DND-41 (cell line): ENCODE measurements around the gene ITGAE.

Source experiments
- ATAC-seq: fragments of 200-7000 bp; cut with Tn5 transposase; 3 replicates; pipeline ENCODE4 v1.9.1; 2021; ENCODE audit warnings: low read depth; ENCODE audit not compliant: insufficient read depth
- DNase-seq: peaks from one replicate; pipeline ENCODE4 v3.0.0-alpha.2; 2020
- H2AFZ ChIP-seq: 2 replicates; pipeline ENCODE4 v1.6.0; 2012; ENCODE audit warnings: low read depth, low read length
- H3K27ac ChIP-seq: 2 replicates; pipeline ENCODE4 v1.5.1; 2012; ENCODE audit warnings: low read length, inconsistent platforms
- H3K27me3 ChIP-seq: fragments of 200-600 bp; sonication (generic); 2 replicates; pipeline ENCODE4 v1.6.0; 2012; ENCODE audit warnings: low read length, mild to moderate bottlenecking, inconsistent platforms; ENCODE audit not compliant: insufficient read depth, poor library complexity
- H3K36me3 ChIP-seq: 2 replicates; pipeline ENCODE4 v1.5.1; 2012; ENCODE audit warnings: low read length, inconsistent platforms; ENCODE audit not compliant: insufficient read depth
- H3K4me1 ChIP-seq: 2 replicates; pipeline ENCODE4 v1.5.1; 2012; ENCODE audit warnings: mild to moderate bottlenecking, low read length; ENCODE audit not compliant: insufficient read depth
- H3K4me2 ChIP-seq: 2 replicates; pipeline ENCODE4 v1.6.0; 2012; ENCODE audit warnings: mild to moderate bottlenecking, moderate library complexity, low read length, inconsistent platforms; ENCODE audit not compliant: insufficient read depth
- H3K4me3 ChIP-seq, 2 experiments: fragments of 200-600 bp in 1 of 2; shearing (Covaris generic) in 1 of 2; 2 replicates each; pipeline ENCODE4 v1.5.1; 2012 to 2016; ENCODE audit warnings: inconsistent platforms in 2 of 2, low read length in 2 of 2, mild to moderate bottlenecking in 2 of 2, low read depth in 1 of 2, moderate library complexity in 1 of 2
- H3K79me2 ChIP-seq: 2 replicates; pipeline ENCODE4 v1.6.0; 2012; ENCODE audit warnings: low read length, inconsistent platforms; ENCODE audit not compliant: insufficient read depth
- H3K9ac ChIP-seq: 2 replicates; pipeline ENCODE4 v1.6.0; 2012; ENCODE audit warnings: low read depth, mild to moderate bottlenecking, inconsistent platforms, low read length, moderate library complexity
- H3K9me3 ChIP-seq: 2 replicates; pipeline ENCODE4 v1.5.1; 2012; ENCODE audit warnings: low read length, moderate library complexity, mild to moderate bottlenecking, inconsistent platforms; ENCODE audit not compliant: insufficient read depth, severe bottlenecking
- H4K20me1 ChIP-seq: 2 replicates; pipeline ENCODE4 v1.6.0; 2012; ENCODE audit warnings: low read length; ENCODE audit not compliant: insufficient read depth
- EZH2 ChIP-seq: IDR thresholded peaks from 3 replicates; pipeline ENCODE4 v1.6.1; 2012; ENCODE audit warnings: borderline replicate concordance, low read depth, mild to moderate bottlenecking, moderate library complexity, low read length, inconsistent platforms; ENCODE audit not compliant: severe bottlenecking
- TF ChIP-seq, protein P1 (sequence below): IDR thresholded peaks from 2 replicates; pipeline ENCODE4 v1.5.1; 2012; ENCODE audit warnings: borderline replicate concordance, low read length, moderate library complexity, mild to moderate bottlenecking; ENCODE audit not compliant: poor library complexity, severe bottlenecking; ENCODE audit errors: extremely low read depth

ITGAE gene

DNA sequence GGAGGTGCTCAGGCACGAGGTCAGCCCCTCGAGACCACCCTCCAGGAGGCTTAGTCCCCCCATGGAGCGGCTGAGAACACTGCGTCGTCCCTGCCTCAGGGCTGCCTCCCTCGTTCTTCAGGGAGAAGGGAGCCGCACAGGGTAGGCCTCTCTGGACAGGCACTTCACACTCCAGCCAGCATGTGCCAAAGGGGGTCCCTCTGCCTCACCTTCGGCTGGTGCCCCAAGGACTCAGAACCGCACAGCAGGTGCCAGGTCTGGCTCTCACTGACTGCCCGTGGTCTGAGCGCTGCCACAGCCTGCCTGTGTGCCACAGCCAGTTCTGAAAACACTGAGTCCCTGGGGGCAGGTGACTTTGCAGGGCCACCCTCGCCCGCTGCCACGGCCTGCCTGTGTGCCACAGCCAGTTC lies 112.1 kb downstream of the ITGAE start:
- H3K9me3 ChIP-seq, result no peaks in the 10 kb centered on the region
- ATAC-seq (0 out of 3 replicates have a peak, but pooled peaks have one; percentile 7), DNase-seq (no peak)
- H4K20me1 ChIP-seq, result no peaks in the 10 kb centered on the region
- H3K27ac ChIP-seq, result no peak overlapping the region
- TF ChIP-seq EZH2, result no peak
- TF ChIP-seq, protein P1, sequence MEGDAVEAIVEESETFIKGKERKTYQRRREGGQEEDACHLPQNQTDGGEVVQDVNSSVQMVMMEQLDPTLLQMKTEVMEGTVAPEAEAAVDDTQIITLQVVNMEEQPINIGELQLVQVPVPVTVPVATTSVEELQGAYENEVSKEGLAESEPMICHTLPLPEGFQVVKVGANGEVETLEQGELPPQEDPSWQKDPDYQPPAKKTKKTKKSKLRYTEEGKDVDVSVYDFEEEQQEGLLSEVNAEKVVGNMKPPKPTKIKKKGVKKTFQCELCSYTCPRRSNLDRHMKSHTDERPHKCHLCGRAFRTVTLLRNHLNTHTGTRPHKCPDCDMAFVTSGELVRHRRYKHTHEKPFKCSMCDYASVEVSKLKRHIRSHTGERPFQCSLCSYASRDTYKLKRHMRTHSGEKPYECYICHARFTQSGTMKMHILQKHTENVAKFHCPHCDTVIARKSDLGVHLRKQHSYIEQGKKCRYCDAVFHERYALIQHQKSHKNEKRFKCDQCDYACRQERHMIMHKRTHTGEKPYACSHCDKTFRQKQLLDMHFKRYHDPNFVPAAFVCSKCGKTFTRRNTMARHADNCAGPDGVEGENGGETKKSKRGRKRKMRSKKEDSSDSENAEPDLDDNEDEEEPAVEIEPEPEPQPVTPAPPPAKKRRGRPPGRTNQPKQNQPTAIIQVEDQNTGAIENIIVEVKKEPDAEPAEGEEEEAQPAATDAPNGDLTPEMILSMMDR, result no peak
- no peaks in the 10 kb centered on the region; the same call in 1 of the 2 replicates for H3K36me3 ChIP-seq
- no peak overlapping the region for H3K4me3 ChIP-seq
- no peak overlapping the region for H2AFZ ChIP-seq
- no peaks in the 10 kb centered on the region for H3K4me1 ChIP-seq
- H3K27me3 ChIP-seq, result no peaks in the 10 kb centered on the region
- no peaks in the 10 kb centered on the region for H3K79me2 ChIP-seq
- H3K9ac ChIP-seq, result no peak overlapping the region
- H3K4me2 ChIP-seq, result no peak overlapping the region

GRCh38 chr17:3688027-3688553 lies 112.9 kb downstream of the ITGAE start:
- H3K4me1 ChIP-seq, result no peaks in the 10 kb centered on the region
- H3K9me3 ChIP-seq, result no peaks in the 10 kb centered on the region
- H3K79me2 ChIP-seq, result no peaks in the 10 kb centered on the region
- H2AFZ ChIP-seq, result no peak overlapping the region
- no peaks in the 10 kb centered on the region for H4K20me1 ChIP-seq
- H3K27me3 ChIP-seq, result no peaks in the 10 kb centered on the region
- H3K27ac ChIP-seq, result no peak overlapping the region
- H3K4me3 ChIP-seq, result no peak overlapping the region
- no peak overlapping the region for H3K4me2 ChIP-seq
- ATAC-seq, result 0 out of 3 replicates have a peak, but pooled peaks have one; percentile 22
- no peaks in the 10 kb centered on the region; the same call in 1 of the 2 replicates for H3K36me3 ChIP-seq
- DNase-seq, result no peak
- no peak for TF ChIP-seq EZH2
- TF ChIP-seq, protein P1, result no peak
- H3K9ac ChIP-seq, result no peak overlapping the region

DNA sequence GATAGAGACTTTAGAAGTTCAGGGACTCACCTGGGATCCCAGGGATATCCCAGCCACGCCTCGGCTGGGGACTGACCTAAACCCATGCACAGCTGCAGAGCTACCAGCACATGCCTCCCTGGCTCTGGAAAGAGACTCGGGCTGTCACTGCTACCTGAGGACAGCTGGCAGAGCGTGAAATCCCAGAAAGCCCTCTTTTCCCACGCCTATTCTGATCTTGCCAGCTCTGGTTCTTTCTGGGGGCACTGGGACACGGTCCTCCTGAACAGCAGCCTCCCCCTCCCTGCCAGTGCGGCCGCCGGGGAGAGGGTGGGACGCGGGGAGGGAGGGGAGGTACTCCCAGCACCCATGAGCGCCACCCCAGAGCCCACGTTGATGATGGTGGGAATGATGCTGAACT lies 115.8 kb downstream of the ITGAE start:
- H3K27ac ChIP-seq, result no peak overlapping the region
- ATAC-seq (no peak), DNase-seq (no peak)
- H4K20me1 ChIP-seq, result no peaks in the 10 kb centered on the region; the same call in 1 of the 2 replicates
- H3K4me1 ChIP-seq, result no peaks in the 10 kb centered on the region
- no peak overlapping the region for H3K4me2 ChIP-seq
- H3K27me3 ChIP-seq, result no peaks in the 10 kb centered on the region
- no peak overlapping the region for H2AFZ ChIP-seq
- H3K9ac ChIP-seq, result no peak overlapping the region
- no peaks in the 10 kb centered on the region for H3K9me3 ChIP-seq
- no peaks in the 10 kb centered on the region for H3K79me2 ChIP-seq
- no peaks in the 10 kb centered on the region; the same call in 1 of the 2 replicates for H3K36me3 ChIP-seq
- H3K4me3 ChIP-seq, result no peak overlapping the region
- TF ChIP-seq, protein P1, result no peak
- no peak for TF ChIP-seq EZH2
